Loucy (cell line): ENCODE data around the gene TOM1L1.

Source experiments
- H2AFZ ChIP-seq: fragments of 200-600 bp; sonication (generic); 2 replicates; pipeline ENCODE4 v1.6.0; 2016; ENCODE audit warnings: antibody characterized with exemption, mild to moderate bottlenecking, low read length, moderate library complexity
- H3F3A ChIP-seq: fragments of 200-600 bp; 2 replicates; pipeline ENCODE4 v1.6.0; 2016; ENCODE audit warnings: antibody characterized with exemption, low read depth, mild to moderate bottlenecking
- H3K27me3 ChIP-seq: fragments of 200-600 bp; sonication (generic); 2 replicates; pipeline ENCODE4 v1.6.1; 2014; ENCODE audit warnings: low read length, mild to moderate bottlenecking; ENCODE audit not compliant: insufficient read depth, poor library complexity, severe bottlenecking
- H3K36me3 ChIP-seq: fragments of 200-600 bp; sonication (generic); 2 replicates; pipeline ENCODE4 v1.6.1; 2016; ENCODE audit warnings: low read length; ENCODE audit not compliant: insufficient read depth
- H3K4me1 ChIP-seq: fragments of 200-600 bp; sonication (generic); 2 replicates; pipeline ENCODE4 v1.5.1; 2014; ENCODE audit warnings: low read length, mild to moderate bottlenecking; ENCODE audit not compliant: insufficient read depth, poor library complexity, severe bottlenecking
- H3K4me2 ChIP-seq: fragments of 200-600 bp; sonication (generic); 2 replicates; pipeline ENCODE4 v1.6.0; 2014; ENCODE audit warnings: antibody characterized with exemption, low read length, low read depth, mild to moderate bottlenecking; ENCODE audit not compliant: poor library complexity, severe bottlenecking
- H3K4me3 ChIP-seq: fragments of 200-600 bp; sonication (generic); 2 replicates; pipeline ENCODE4 v1.5.1; 2014; ENCODE audit warnings: low read length, mild to moderate bottlenecking, mixed read lengths; ENCODE audit not compliant: poor library complexity, severe bottlenecking
- H3K79me2 ChIP-seq: fragments of 200-600 bp; sonication (generic); 2 replicates; pipeline ENCODE4 v1.6.1; 2014; ENCODE audit warnings: low read length; ENCODE audit not compliant: insufficient read depth
- H3K9ac ChIP-seq: fragments of 200-600 bp; sonication (generic); 2 replicates; pipeline ENCODE4 v1.6.0; 2014; ENCODE audit warnings: mild to moderate bottlenecking, low read depth, low read length, moderate library complexity; ENCODE audit not compliant: poor library complexity, severe bottlenecking
- H3K9me2 ChIP-seq: fragments of 200-600 bp; sonication (generic); replicated peaks from 2 replicates; pipeline ENCODE4 v1.6.1; 2016; ENCODE audit warnings: low read depth, low read length, mixed read lengths
- H3K9me3 ChIP-seq: fragments of 200-600 bp; sonication (generic); 2 replicates; pipeline ENCODE4 v1.6.1; 2014; ENCODE audit warnings: mild to moderate bottlenecking, antibody characterized with exemption, low read length, low read depth; ENCODE audit not compliant: insufficient read depth
- H4K20me1 ChIP-seq: fragments of 200-600 bp; sonication (generic); 2 replicates; pipeline ENCODE4 v1.6.0; 2014; ENCODE audit warnings: antibody characterized with exemption, low read length, mild to moderate bottlenecking; ENCODE audit not compliant: insufficient read depth, poor library complexity, severe bottlenecking
- EZH2phosphoT487 ChIP-seq: fragments of 200-600 bp; IDR thresholded peaks from 2 replicates; pipeline ENCODE4 v1.6.1; 2018; ENCODE audit warnings: antibody characterized with exemption, mild to moderate bottlenecking, moderate library complexity, borderline replicate concordance
- TF ChIP-seq, protein P1 (sequence below): fragments of 200-600 bp; sonication (generic); conservative IDR thresholded peaks from 2 replicates; pipeline ENCODE4 v1.5.1; 2014; ENCODE audit warnings: mild to moderate bottlenecking, antibody characterized with exemption, low read length

Gene TOM1L1

DNA sequence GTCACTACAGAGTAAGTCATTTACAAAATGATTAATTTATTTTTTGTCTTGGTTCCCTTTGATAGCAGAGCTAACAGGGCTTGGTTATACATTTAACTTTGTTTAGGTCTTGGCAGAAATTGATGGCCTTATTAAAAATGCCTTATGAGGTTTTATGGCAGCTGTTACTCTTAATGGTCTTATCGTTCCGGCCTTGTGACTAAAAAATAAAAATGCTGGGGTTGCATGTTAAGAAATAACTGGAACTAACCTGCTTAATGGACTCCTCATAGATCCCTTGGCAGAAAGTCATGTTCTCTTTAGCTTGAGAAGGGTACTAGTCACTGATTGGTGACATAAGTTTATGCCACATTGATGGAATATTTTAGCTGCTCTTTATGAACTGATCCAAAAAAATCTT is 49.5 kb downstream of the TOM1L1 start:
- Histone ChIP-seq H2AFZ (no peak overlapping the region), H3K9ac (no peak overlapping the region), H3K4me2 (no peak overlapping the region), H3K4me1 (peaks cover 39% of the 10 kb centered on the region), H3K79me2 (no peaks in the 10 kb centered on the region), H3K36me3 (no peaks in the 10 kb centered on the region), H3K4me3 (no peak overlapping the region), H3K9me3 (no peaks in the 10 kb centered on the region), H3F3A (no peaks in the 10 kb centered on the region), H4K20me1 (no peaks in the 10 kb centered on the region), H3K27me3 (no peaks in the 10 kb centered on the region), H3K9me2 (no peaks in the 10 kb centered on the region)
- TF ChIP-seq, protein P1, sequence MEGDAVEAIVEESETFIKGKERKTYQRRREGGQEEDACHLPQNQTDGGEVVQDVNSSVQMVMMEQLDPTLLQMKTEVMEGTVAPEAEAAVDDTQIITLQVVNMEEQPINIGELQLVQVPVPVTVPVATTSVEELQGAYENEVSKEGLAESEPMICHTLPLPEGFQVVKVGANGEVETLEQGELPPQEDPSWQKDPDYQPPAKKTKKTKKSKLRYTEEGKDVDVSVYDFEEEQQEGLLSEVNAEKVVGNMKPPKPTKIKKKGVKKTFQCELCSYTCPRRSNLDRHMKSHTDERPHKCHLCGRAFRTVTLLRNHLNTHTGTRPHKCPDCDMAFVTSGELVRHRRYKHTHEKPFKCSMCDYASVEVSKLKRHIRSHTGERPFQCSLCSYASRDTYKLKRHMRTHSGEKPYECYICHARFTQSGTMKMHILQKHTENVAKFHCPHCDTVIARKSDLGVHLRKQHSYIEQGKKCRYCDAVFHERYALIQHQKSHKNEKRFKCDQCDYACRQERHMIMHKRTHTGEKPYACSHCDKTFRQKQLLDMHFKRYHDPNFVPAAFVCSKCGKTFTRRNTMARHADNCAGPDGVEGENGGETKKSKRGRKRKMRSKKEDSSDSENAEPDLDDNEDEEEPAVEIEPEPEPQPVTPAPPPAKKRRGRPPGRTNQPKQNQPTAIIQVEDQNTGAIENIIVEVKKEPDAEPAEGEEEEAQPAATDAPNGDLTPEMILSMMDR: no peak
- TF ChIP-seq EZH2phosphoT487: no peak

DNA sequence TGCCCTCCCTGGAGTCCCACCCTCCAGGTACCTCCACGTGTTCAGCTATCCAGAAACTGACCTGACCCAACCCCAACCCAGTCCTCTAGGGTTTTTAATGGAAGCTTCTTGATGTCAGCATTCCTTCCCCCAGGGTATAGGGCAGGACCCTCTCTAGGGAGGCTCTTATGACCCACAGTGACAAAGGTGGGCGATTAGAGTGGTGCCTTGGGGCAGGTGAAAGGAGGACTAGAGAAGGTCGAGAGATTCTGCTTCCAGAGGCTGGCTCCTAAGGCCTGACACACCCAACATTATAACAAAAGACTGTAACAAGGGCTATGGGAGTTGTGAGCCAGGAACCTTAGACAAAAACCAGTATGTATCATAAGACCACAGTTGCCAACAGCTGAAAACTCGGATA is 50.6 kb downstream of the TOM1L1 start:
- Histone ChIP-seq H4K20me1 (no peaks in the 10 kb centered on the region), H3K9me3 (no peaks in the 10 kb centered on the region), H2AFZ (no peak overlapping the region), H3K4me3 (no peak overlapping the region), H3F3A (no peaks in the 10 kb centered on the region), H3K9me2 (no peaks in the 10 kb centered on the region), H3K79me2 (no peaks in the 10 kb centered on the region), H3K27me3 (no peaks in the 10 kb centered on the region), H3K36me3 (no peaks in the 10 kb centered on the region), H3K4me2 (no peak overlapping the region), H3K9ac (no peak overlapping the region), H3K4me1 (peaks cover 27% of the 10 kb centered on the region)
- TF ChIP-seq, protein P1: no peak
- no peak for TF ChIP-seq EZH2phosphoT487

DNA sequence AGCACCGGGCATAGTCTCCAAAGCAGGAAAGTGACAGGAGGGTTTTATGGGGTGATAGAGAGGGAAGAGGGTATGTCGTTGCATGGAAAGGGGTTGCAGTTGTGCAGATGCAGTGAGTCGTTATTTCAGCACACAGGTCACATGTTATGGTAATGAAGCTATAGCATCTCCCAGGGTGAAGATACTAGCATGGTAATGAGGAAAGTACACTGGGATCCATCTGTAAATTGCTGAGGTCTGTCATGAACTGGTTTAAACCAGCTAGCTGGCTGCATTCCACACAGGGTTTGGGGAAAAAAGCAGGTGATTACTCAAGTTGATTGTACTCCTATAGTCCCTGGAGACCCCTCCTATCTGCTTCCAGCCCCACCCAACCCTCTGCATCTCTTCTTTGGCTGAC is 56.1 kb downstream of the TOM1L1 start:
- Histone ChIP-seq H2AFZ (no peak overlapping the region), H3F3A (no peaks in the 10 kb centered on the region), H3K4me1 (no peaks in the 10 kb centered on the region), H3K27me3 (no peaks in the 10 kb centered on the region), H3K4me3 (no peak overlapping the region), H3K9me3 (no peaks in the 10 kb centered on the region), H3K4me2 (no peak overlapping the region), H3K36me3 (peaks cover 25% of the 10 kb centered on the region; the same call in 1 of the 2 replicates), H4K20me1 (no peaks in the 10 kb centered on the region), H3K79me2 (no peaks in the 10 kb centered on the region), H3K9me2 (no peaks in the 10 kb centered on the region), H3K9ac (no peak overlapping the region)
- no peak for TF ChIP-seq EZH2phosphoT487
- TF ChIP-seq, protein P1: no peak
